DMS 273 (cell line): ENCODE measurements around the gene KRTAP5-10.
A peak's percentile ranks its signal among the peaks of the same experiment; 100 is the strongest.
"Not testable (repeated sequence)": the region's sequence is repeated elsewhere in the genome, so short reads cannot be mapped to it uniquely, and the experiment has no call there.

Experiments
- DNase-seq: peaks from one replicate; lab custom pipeline; 2025; ENCODE audit not compliant: unreplicated experiment; lab: John Stamatoyannopoulos, UW

Gene KRTAP5-10

GRCh38 chr11:71542382-71542781, 23.0 kb upstream of the KRTAP5-10 start:
- DNase-seq, result no peak

DNA sequence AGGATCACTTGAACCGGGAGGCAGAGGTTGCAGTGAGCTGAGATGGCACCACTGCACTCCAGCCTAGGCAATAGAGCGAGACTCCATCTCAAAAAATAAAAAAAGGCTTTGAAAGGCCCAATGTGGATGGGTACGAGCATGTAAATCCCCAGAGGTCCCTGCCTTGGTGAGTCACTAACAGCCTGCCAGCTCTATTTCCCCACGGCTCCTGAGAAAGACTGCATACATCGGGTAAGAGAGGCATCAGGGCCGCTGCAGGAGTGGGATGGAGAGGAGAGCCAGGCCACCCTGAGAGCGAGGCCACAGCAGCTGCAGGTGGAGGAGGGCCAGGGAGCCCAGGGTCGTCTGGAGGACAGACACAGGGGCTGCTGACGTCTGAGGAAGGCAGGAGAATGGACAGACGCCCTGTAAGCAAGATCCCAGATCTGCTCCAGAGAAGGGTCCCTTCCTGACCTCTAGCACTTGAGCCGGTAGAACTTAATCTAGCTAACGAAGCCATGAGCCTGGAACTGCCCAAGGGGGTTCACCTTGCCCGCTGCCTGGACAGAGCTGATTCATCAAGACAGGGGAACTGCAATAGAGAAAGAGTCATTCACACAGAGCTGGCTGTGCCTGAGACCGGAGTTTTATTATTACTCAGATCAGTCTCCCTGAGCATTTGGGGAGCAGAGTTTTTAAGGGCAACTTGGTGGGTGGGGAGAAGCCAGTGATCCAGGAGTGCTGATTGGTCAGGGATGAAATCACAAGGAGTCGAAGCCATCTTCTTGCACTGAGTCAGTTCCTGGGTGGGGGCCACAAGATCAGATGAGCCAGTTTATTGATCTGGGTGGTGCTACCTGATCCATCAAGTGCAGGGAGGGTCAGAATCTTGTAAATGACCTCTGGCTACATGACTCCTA, 22.2 kb upstream of the KRTAP5-10 start:
- DNase-seq, result no peak

- DNase-seq, result no peak
These were observed 21.5 kb upstream of the KRTAP5-10 start for GRCh38 chr11:71543866-71544265.

DNA sequence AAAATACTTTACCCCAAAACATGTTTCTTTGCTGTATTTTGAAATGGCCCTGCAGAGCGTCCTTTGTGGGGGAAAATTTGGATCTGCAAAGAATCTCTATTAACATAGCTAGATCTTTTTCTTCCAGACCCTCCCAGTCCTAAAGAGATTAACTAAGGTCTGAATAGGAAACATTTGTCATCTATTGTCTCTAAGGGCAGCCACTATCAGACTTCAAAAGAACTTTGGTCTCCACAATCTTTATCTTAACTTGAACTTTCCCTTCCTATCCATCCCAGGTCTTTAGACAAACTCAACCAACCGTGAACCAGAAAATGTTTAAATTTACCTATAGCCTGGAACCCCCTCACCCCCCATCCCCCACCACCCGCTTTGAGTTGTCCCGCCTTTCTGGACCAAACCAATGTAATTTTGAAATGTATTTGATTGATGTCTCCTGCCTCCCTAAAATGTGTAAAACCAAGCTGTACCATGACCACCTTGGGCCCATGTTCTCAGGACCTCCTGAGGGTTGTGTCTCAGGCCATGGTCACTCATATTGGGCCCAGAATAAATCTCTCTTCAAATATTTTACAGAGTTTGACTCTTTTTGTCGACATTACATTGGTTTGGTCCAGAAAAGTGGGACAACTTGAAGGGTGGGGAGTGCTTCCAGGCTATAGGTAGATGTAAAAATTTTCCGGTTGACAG, 20.7 kb upstream of the KRTAP5-10 start:
- DNase-seq, result no peak

- DNase-seq, result no peak
These were observed 19.9 kb upstream of the KRTAP5-10 start for GRCh38 chr11:71545405-71545966.

DNA sequence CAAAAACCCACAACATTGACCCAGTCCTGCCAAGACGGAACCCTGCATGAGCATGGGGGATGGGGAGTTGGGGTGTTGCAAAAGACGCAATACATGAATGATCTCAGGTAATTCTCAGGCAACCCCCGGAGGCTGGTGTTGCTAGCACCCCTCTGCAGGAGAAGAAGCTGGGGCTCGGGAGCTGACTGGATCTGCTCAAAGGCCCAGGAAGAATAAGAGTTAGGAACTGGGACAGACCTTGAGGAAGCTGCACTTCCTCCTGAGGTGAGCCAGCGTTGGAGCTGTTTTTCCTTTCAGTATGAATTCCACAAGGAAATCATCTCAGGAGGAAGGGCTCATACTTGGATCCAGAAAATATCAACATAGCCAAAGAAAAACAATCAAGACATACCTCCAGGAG, 17.2 kb upstream of the KRTAP5-10 start, which contains the start of gene KRTAP5-9:
Gene KRTAP5-9 (plus strand): TSS at position 301 of the 400 bp plus-strand sequence. CDS start 238 bp downstream, outside the sequence.
- DNase-seq, result no peak

GRCh38 chr11:71548716-71549151, 16.6 kb upstream of the KRTAP5-10 start:
- DNase-seq, result no peak

DNA sequence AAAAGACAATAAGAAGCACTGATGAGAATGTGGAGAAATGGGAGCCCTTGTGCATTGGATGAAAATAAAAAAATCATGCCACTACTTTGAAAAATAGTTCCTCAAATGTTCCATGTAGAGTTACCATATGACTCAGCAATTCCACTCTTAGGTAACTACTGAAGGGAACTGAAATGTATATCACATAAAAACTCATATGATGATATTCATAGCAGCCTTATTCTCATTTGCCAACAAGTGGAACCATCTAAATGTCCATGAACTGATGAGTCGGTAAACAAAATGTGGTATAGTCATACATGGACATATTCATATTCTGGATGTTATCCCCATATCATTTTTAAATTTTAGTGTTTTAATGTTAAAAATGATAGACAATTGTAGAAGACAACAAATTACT, 13.7 kb upstream of the KRTAP5-10 start:
- DNase-seq, result no peak

GRCh38 chr11:71554996-71555395, 10.4 kb upstream of the KRTAP5-10 start:
- DNase-seq, result no peak

DNA sequence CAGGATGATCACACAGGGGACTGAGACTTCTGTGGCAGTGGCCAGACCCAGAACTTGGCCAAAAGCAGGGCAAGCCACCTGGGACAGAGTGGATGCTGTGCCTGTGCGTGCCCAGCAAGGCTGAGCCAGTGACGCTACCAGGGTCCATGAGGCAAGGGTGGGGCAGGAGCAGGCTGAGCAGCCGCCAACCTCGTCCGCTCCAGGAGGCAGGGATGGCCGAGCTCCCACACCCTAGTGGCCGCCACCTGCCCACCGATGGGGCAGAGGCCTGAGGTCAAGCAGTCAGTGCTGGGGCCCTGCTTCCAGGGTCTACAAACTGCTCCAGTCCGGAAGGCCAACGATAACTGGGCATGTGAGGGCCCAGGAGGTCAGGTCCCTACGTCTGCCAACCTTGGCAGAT, 9.9 kb upstream of the KRTAP5-10 start:
- no peak for DNase-seq

- DNase-seq, result no peak
These were observed 9.3 kb upstream of the KRTAP5-10 start for GRCh38 chr11:71556018-71556417.

- no peak for DNase-seq
These were observed 8.1 kb upstream of the KRTAP5-10 start for GRCh38 chr11:71557257-71557656.

GRCh38 chr11:71558996-71559395, 6.4 kb upstream of the KRTAP5-10 start:
- no peak for DNase-seq

- no peak for DNase-seq
These were observed 3.2 kb upstream of the KRTAP5-10 start for GRCh38 chr11:71562120-71562519.

- DNase-seq, result peak; percentile 17
These were observed 2.0 kb upstream of the KRTAP5-10 start for GRCh38 chr11:71563406-71563805.

- no peak for DNase-seq
These were observed 933 bp upstream of the KRTAP5-10 start for GRCh38 chr11:71564430-71564829.

GRCh38 chr11:71566081-71566620, 788 bp downstream of the KRTAP5-10 start:
- DNase-seq, result no peak

DNA sequence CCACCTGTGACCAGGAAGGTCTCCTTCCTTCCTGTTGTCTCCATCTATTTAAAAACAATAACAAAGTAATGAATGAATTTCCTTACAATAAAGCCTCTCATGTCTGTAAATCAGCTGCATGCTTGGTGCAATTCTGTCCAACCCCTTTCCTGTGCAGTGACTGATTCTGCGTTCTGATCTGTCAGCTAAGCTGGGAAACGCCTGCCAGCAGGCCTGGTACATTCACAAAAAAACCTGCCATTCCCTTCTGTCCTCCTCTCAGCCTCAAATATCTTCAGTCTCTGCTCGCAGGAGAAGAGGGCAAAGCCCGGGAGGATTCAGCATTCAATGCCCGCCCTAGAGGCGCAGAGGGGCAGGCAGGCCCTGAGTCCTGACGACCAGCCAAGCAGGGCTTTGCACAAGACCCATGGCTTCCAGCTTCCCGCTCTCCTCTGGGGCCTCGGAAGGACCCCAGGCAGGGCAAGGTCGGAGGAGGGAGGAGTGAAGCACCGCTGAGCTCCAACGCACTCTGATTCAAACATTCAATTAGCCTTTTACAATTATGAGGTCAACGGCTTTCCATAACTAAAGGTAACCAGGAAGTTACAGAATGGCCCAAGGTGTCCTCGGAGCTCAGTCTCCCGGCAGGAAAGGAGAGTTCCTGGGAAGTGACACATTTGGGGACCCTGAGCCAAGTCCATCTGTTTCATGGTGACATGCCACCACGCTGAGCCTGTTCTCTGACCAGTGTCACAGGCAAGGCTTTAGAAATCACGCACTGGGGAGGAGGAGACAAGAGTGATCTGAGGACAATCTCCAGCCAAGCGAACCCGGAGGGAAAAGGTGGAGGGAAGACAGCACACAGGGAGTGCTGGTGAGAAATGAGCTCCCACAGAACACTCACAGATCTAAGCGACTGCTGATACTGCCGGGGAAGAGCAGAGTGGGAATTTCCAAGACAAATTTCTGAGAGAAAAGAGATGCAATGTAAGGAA, 1.6 kb downstream of the KRTAP5-10 start:
- DNase-seq, result not testable (repeated sequence)

DNA sequence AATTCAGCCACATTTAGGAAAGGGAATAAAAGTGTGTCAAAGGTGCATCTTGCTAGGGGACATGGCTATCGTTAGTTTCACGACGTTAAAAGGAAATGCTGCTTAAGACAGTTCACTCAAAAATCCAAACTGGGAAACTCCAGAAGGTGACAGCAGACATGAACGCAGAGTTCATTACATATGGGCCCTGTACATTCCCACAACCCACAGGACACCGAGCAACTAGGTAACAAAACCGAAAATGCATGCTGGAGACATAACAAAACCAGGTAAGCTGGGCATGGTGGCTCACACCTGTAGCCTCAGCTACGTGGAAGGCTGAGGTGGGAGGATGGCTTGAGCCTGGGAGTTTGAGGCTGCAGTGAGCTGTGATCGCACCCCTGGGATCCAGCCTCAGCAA, 2.3 kb downstream of the KRTAP5-10 start:
- not testable (repeated sequence) for DNase-seq

DNA sequence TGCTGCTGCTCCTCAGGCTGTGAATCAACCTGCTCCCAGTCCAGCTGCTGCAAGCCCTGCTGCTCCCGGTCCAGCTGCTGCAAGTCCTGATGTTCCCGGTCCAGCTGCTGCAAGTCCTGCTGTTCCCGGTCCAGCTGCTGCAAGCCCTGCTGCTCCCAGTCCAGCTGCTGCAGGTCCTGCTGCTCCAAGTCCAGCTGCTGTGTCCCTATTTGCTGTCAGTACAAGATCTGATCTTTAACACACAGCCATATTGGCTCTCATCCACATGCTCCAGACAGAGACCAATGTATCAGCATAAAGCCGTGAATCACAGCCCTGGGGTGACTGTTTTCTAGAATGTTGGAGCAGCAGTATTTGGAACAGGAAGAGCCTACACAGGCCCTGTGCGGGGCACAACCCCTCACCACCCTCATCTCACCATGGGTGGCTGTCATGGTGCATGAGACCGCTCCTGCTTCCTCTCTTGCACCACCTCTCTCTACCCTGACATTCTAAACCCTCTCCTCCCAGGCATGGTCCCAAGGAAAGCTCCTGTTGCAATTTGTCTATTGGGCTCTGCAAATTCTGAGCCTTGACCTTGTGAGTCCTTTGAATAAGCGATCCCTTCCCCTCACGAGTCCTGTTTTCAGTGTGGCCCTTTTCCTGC, 3.5 kb downstream of the KRTAP5-10 start:
- peak; percentile 25 for DNase-seq
